HEK293 (cell line): ENCODE data around the gene PTPRG.

Source experiments
- IKZF3 ChIP-seq: fragments of 450-650 bp; IDR thresholded peaks from 2 replicates; pipeline ENCODE4 v1.5.0; 2018; ENCODE audit warnings: missing biosample characterization, mild to moderate bottlenecking, missing genetic modification characterization, moderate library complexity
- KLF10 ChIP-seq: fragments of 450-650 bp; IDR thresholded peaks from 2 replicates; pipeline ENCODE4 v1.5.1; 2018; ENCODE audit warnings: missing biosample characterization, mild to moderate bottlenecking, missing genetic modification characterization
- OSR2 ChIP-seq: fragments of 450-650 bp; formaldehyde crosslinking; IDR thresholded peaks from 2 replicates; pipeline ENCODE4 v1.5.1; 2016; ENCODE audit warnings: missing biosample characterization, missing genetic modification characterization
- SP7 ChIP-seq: fragments of 450-650 bp; formaldehyde crosslinking; IDR thresholded peaks from 2 replicates; pipeline ENCODE4 v1.5.1; 2016; ENCODE audit warnings: missing biosample characterization, missing genetic modification characterization
- ZBTB17 ChIP-seq: fragments of 450-650 bp; formaldehyde crosslinking; IDR thresholded peaks from 2 replicates; pipeline ENCODE4 v1.5.1; 2016; ENCODE audit warnings: missing biosample characterization, missing genetic modification characterization
- ZBTB21 ChIP-seq: fragments of 450-650 bp; formaldehyde crosslinking; IDR thresholded peaks from 2 replicates; pipeline ENCODE4 v1.5.1; 2017; ENCODE audit warnings: missing biosample characterization, missing genetic modification characterization
- ZBTB48 ChIP-seq: fragments of 450-650 bp; formaldehyde crosslinking; IDR thresholded peaks from 2 replicates; pipeline ENCODE4 v1.5.1; 2016; ENCODE audit warnings: missing biosample characterization, missing genetic modification characterization
- ZIC2 ChIP-seq: fragments of 450-650 bp; formaldehyde crosslinking; IDR thresholded peaks from 2 replicates; pipeline ENCODE4 v1.5.1; 2016; ENCODE audit warnings: missing biosample characterization, missing genetic modification characterization
- ZNF335 ChIP-seq: fragments of 450-650 bp; formaldehyde crosslinking; conservative IDR thresholded peaks from 2 replicates; pipeline ENCODE4 v1.5.1; 2016; ENCODE audit warnings: missing biosample characterization, missing genetic modification characterization
- ZNF629 ChIP-seq: fragments of 450-650 bp; formaldehyde crosslinking; IDR thresholded peaks from 2 replicates; pipeline ENCODE4 v1.5.1; 2017; ENCODE audit warnings: missing biosample characterization, missing genetic modification characterization
- ZNF654 ChIP-seq: fragments of 450-650 bp; formaldehyde crosslinking; IDR thresholded peaks from 2 replicates; pipeline ENCODE4 v1.5.1; 2016; ENCODE audit warnings: low read depth, missing biosample characterization, missing genetic modification characterization
- ZNF707 ChIP-seq: fragments of 450-650 bp; formaldehyde crosslinking; IDR thresholded peaks from 2 replicates; pipeline ENCODE4 v1.5.1; 2016; ENCODE audit warnings: missing biosample characterization, missing genetic modification characterization
- ZNF76 ChIP-seq: fragments of 450-650 bp; formaldehyde crosslinking; IDR thresholded peaks from 2 replicates; pipeline ENCODE4; 2016; ENCODE audit warnings: low read depth, missing biosample characterization, missing genetic modification characterization, borderline replicate concordance
- ZSCAN16 ChIP-seq: fragments of 450-650 bp; formaldehyde crosslinking; IDR thresholded peaks from 2 replicates; pipeline ENCODE4 v1.5.1; 2016; ENCODE audit warnings: missing biosample characterization, missing genetic modification characterization
- TF ChIP-seq, protein P1 (sequence below): fragments of 450-650 bp; formaldehyde crosslinking; IDR thresholded peaks from 2 replicates; pipeline ENCODE4 v1.5.1; 2016; ENCODE audit warnings: missing biosample characterization, missing genetic modification characterization
- TF ChIP-seq, protein P2 (sequence below): fragments of 450-650 bp; formaldehyde crosslinking; IDR thresholded peaks from 2 replicates; pipeline ENCODE4 v1.5.1; 2016; ENCODE audit warnings: missing biosample characterization, missing genetic modification characterization, low read depth
- TF ChIP-seq, protein P3 (sequence below): fragments of 450-650 bp; formaldehyde crosslinking; IDR thresholded peaks from 2 replicates; pipeline ENCODE4 v1.5.1; 2016; ENCODE audit warnings: missing biosample characterization, missing genetic modification characterization
- TF ChIP-seq, protein P4 (sequence below): fragments of 450-650 bp; IDR thresholded peaks from 2 replicates; pipeline ENCODE4 v1.5.1; 2018; ENCODE audit warnings: missing biosample characterization, mild to moderate bottlenecking, missing genetic modification characterization
- TF ChIP-seq, protein P5 (sequence below): fragments of 450-650 bp; formaldehyde crosslinking; IDR thresholded peaks from 2 replicates; pipeline ENCODE4 v1.5.1; 2017; ENCODE audit warnings: missing biosample characterization, missing genetic modification characterization
- TF ChIP-seq, protein P6 (sequence below): fragments of 450-650 bp; formaldehyde crosslinking; IDR thresholded peaks from 2 replicates; pipeline ENCODE4 v1.5.1; 2016; ENCODE audit warnings: missing biosample characterization, missing genetic modification characterization

Gene PTPRG

DNA sequence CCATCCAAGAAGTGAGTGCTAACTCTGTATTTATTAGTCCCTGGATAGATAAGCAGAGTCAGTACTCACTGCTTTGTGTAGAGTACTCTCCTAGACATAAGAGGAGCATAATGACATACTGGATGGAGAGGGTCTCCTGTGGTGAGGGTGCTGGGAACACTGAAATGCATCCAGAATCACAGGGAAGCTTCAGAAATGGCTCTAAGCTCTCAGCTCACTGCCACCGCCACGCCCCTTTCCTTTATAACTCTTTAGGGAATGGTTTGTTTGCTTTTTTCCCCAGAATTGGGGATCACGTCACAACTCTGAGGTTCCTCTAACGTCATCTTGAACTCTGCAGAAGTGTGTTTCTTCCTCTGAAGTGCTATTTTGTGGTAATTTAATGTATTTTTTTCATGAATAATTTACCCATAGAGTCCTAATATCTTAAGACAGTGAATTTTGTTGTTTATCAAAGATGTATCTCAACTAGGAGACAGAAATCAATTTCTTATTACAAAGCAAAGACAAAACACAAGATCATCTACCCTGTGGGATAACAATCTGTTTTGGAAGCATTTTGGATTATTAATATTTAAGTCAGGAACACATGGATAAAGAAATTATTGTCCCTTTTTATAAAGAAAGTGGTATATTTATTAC is 154.6 kb downstream of the PTPRG start (continued):
- TF ChIP-seq, protein P1, sequence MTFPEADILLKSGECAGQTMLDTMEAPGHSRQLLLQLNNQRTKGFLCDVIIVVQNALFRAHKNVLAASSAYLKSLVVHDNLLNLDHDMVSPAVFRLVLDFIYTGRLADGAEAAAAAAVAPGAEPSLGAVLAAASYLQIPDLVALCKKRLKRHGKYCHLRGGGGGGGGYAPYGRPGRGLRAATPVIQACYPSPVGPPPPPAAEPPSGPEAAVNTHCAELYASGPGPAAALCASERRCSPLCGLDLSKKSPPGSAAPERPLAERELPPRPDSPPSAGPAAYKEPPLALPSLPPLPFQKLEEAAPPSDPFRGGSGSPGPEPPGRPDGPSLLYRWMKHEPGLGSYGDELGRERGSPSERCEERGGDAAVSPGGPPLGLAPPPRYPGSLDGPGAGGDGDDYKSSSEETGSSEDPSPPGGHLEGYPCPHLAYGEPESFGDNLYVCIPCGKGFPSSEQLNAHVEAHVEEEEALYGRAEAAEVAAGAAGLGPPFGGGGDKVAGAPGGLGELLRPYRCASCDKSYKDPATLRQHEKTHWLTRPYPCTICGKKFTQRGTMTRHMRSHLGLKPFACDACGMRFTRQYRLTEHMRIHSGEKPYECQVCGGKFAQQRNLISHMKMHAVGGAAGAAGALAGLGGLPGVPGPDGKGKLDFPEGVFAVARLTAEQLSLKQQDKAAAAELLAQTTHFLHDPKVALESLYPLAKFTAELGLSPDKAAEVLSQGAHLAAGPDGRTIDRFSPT: no peak
- TF ChIP-seq ZNF76 (tag by site-specific recombination) (no peak), ZBTB21 (peak; percentile 94), SP7 (tag by site-specific recombination) (peak; percentile 55; the same call in 1 of the 2 replicates), ZNF707 (tag by site-specific recombination) (no peak), ZBTB17 (0 out of 2 replicates have a peak, but pooled peaks have one; percentile 25), OSR2 (tag by site-specific recombination) (peak; percentile 59; the same call in 1 of the 2 replicates), ZNF335 (0 out of 2 replicates have a peak, but pooled peaks have one; percentile 9), KLF10 (tag by site-specific recombination) (peak; percentile 73), ZNF629 (tag by site-specific recombination) (peak; percentile 95), ZSCAN16 (tag by site-specific recombination) (no peak), IKZF3 (tag by site-specific recombination) (peak; percentile 72), ZIC2 (tag by site-specific recombination) (peak; percentile 74), ZNF654 (tag by site-specific recombination) (no peak), ZBTB48 (0 out of 2 replicates have a peak, but pooled peaks have one; percentile 26)
- TF ChIP-seq, protein P2, sequence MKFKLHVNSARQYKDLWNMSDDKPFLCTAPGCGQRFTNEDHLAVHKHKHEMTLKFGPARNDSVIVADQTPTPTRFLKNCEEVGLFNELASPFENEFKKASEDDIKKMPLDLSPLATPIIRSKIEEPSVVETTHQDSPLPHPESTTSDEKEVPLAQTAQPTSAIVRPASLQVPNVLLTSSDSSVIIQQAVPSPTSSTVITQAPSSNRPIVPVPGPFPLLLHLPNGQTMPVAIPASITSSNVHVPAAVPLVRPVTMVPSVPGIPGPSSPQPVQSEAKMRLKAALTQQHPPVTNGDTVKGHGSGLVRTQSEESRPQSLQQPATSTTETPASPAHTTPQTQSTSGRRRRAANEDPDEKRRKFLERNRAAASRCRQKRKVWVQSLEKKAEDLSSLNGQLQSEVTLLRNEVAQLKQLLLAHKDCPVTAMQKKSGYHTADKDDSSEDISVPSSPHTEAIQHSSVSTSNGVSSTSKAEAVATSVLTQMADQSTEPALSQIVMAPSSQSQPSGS (tag by site-specific recombination): peak; percentile 93
- TF ChIP-seq, protein P3, sequence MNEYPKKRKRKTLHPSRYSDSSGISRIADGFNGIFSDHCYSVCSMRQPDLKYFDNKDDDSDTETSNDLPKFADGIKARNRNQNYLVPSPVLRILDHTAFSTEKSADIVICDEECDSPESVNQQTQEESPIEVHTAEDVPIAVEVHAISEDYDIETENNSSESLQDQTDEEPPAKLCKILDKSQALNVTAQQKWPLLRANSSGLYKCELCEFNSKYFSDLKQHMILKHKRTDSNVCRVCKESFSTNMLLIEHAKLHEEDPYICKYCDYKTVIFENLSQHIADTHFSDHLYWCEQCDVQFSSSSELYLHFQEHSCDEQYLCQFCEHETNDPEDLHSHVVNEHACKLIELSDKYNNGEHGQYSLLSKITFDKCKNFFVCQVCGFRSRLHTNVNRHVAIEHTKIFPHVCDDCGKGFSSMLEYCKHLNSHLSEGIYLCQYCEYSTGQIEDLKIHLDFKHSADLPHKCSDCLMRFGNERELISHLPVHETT (tag by site-specific recombination): no peak
- TF ChIP-seq, protein P4, sequence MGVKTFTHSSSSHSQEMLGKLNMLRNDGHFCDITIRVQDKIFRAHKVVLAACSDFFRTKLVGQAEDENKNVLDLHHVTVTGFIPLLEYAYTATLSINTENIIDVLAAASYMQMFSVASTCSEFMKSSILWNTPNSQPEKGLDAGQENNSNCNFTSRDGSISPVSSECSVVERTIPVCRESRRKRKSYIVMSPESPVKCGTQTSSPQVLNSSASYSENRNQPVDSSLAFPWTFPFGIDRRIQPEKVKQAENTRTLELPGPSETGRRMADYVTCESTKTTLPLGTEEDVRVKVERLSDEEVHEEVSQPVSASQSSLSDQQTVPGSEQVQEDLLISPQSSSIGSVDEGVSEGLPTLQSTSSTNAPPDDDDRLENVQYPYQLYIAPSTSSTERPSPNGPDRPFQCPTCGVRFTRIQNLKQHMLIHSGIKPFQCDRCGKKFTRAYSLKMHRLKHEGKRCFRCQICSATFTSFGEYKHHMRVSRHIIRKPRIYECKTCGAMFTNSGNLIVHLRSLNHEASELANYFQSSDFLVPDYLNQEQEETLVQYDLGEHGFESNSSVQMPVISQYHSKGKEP (tag by site-specific recombination): 0 out of 2 replicates have a peak, but pooled peaks have one; percentile 59
- TF ChIP-seq, protein P5, sequence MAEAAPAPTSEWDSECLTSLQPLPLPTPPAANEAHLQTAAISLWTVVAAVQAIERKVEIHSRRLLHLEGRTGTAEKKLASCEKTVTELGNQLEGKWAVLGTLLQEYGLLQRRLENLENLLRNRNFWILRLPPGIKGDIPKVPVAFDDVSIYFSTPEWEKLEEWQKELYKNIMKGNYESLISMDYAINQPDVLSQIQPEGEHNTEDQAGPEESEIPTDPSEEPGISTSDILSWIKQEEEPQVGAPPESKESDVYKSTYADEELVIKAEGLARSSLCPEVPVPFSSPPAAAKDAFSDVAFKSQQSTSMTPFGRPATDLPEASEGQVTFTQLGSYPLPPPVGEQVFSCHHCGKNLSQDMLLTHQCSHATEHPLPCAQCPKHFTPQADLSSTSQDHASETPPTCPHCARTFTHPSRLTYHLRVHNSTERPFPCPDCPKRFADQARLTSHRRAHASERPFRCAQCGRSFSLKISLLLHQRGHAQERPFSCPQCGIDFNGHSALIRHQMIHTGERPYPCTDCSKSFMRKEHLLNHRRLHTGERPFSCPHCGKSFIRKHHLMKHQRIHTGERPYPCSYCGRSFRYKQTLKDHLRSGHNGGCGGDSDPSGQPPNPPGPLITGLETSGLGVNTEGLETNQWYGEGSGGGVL (tag by site-specific recombination): 0 out of 2 replicates have a peak, but pooled peaks have one; percentile 18
- TF ChIP-seq, protein P6, sequence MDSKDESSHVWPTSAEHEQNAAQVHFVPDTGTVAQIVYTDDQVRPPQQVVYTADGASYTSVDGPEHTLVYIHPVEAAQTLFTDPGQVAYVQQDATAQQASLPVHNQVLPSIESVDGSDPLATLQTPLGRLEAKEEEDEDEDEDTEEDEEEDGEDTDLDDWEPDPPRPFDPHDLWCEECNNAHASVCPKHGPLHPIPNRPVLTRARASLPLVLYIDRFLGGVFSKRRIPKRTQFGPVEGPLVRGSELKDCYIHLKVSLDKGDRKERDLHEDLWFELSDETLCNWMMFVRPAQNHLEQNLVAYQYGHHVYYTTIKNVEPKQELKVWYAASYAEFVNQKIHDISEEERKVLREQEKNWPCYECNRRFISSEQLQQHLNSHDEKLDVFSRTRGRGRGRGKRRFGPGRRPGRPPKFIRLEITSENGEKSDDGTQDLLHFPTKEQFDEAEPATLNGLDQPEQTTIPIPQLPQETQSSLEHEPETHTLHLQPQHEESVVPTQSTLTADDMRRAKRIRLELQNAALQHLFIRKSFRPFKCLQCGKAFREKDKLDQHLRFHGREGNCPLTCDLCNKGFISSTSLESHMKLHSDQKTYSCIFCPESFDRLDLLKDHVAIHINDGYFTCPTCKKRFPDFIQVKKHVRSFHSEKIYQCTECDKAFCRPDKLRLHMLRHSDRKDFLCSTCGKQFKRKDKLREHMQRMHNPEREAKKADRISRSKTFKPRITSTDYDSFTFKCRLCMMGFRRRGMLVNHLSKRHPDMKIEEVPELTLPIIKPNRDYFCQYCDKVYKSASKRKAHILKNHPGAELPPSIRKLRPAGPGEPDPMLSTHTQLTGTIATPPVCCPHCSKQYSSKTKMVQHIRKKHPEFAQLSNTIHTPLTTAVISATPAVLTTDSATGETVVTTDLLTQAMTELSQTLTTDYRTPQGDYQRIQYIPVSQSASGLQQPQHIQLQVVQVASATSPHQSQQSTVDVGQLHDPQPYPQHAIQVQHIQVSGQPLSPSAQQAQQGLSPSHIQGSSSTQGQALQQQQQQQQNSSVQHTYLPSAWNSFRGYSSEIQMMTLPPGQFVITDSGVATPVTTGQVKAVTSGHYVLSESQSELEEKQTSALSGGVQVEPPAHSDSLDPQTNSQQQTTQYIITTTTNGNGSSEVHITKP (tag by site-specific recombination): 0 out of 2 replicates have a peak, but pooled peaks have one; percentile 31
- TF ChIP-seq, all 188 proteins: peak for 22
